ENCODE measurements around the gene CAMTA1. TPM values are rescaled to one million over a fixed set of nuclear protein-coding genes. Genes with fewer than 3 reads are reported as not detected.

The CAMTA1 gene
- total RNA-seq, 1 experiment from 2014 or later, result 85.2 TPM

DNA sequence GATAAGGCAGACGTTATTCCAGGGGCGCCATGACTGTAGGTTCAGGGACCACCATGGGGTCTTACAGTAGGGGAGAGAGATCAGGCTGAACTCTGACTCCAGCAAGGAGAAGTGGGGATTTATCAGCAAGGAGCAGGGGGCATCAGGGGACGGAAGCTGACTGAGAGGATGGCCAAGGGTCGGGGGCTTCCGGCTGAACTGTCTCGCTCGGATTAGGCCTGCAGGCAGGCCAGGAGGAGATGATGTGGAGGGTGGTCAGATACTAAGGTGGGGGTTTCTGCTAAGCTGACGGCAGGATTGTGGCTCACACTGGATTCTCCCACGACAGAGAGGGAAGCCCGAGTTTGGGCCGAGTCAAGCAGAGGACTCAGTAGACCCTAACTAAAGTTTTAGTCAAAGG is 798.9 kb downstream of the CAMTA1 start:
- Histone ChIP-seq H3K4me3 (ENCODE audit: low read depth, low read length, poor library complexity, severe bottlenecking) (no peak overlapping the region), H3K36me3 (ENCODE audit: insufficient read depth, low read length, poor library complexity, severe bottlenecking) (no peaks in the 10 kb centered on the region), H3K27ac (ENCODE audit: low read depth, low read length, poor library complexity, severe bottlenecking) (no peak overlapping the region), H3K9me3 (ENCODE audit: low read depth, low read length, poor library complexity, severe bottlenecking) (no peaks in the 10 kb centered on the region), H3K4me1 (ENCODE audit: insufficient read depth, low read length, poor library complexity, severe bottlenecking) (no peaks in the 10 kb centered on the region), H3K27me3 (replicated peaks; ENCODE audit: insufficient read depth, low read depth, low read length, poor library complexity) (no peaks in the 10 kb centered on the region)
- no peak for TF ChIP-seq CTCF (conservative IDR thresholded peaks at IDR 0.05; ENCODE audit: low read depth, low read length)
- ChIA-PET POLR2A (ENCODE audit: low non-redundant PET) (no interaction called here), CTCF (no interaction called here)
- DNase-seq (ENCODE audit: low spot score), result no peak
- intact Hi-C loops (cut with micrococcal nuclease; ENCODE audit: unreplicated experiment), result no loop called here
- no TSS peak for BruUV-seq (replicated peaks)

GRCh38 chr1:7584643-7585042 is 799.4 kb downstream of the CAMTA1 start:
- CTCF ChIA-PET, result no interaction called here

GRCh38 chr1:7585216-7585907 is 800.1 kb downstream of the CAMTA1 start:
- no peaks in the 10 kb centered on the region for H3K27me3 ChIP-seq (replicated peaks; ENCODE audit: insufficient read depth, low read depth, low read length, poor library complexity)
- no TSS peak for BruUV-seq (replicated peaks)
- CTCF ChIA-PET, result no interaction called here
- intact Hi-C loops (cut with micrococcal nuclease; ENCODE audit: unreplicated experiment), result no loop called here
- H3K36me3 ChIP-seq (ENCODE audit: insufficient read depth, low read length, poor library complexity, severe bottlenecking), result no peaks in the 10 kb centered on the region
- no peak for DNase-seq (ENCODE audit: low spot score)
- no peak for TF ChIP-seq CTCF (conservative IDR thresholded peaks at IDR 0.05; ENCODE audit: low read depth, low read length)
- TF ChIP-seq EZH2 (IDR thresholded peaks at IDR 0.05; ENCODE audit: borderline replicate concordance, low read depth, low read length, poor library complexity, severe bottlenecking), result no peak
- H3K27ac ChIP-seq (ENCODE audit: low read depth, low read length, poor library complexity, severe bottlenecking), result no peak overlapping the region
- no peaks in the 10 kb centered on the region for H3K4me1 ChIP-seq (ENCODE audit: insufficient read depth, low read length, poor library complexity, severe bottlenecking)
- POLR2A ChIA-PET (ENCODE audit: low non-redundant PET), result no interaction called here
- H3K9me3 ChIP-seq (ENCODE audit: low read depth, low read length, poor library complexity, severe bottlenecking), result no peaks in the 10 kb centered on the region
- no peak overlapping the region for H3K4me3 ChIP-seq (ENCODE audit: low read depth, low read length, poor library complexity, severe bottlenecking)

More at GRCh38 chr1:7584643-7585042, 799.4 kb downstream of the CAMTA1 start:
- H3K27me3 ChIP-seq (replicated peaks; ENCODE audit: insufficient read depth, low read depth, low read length, poor library complexity), result no peaks in the 10 kb centered on the region
- POLR2A ChIA-PET (ENCODE audit: low non-redundant PET), result no interaction called here
- intact Hi-C loops (cut with micrococcal nuclease; ENCODE audit: unreplicated experiment), result no loop called here
- no TSS peak for BruUV-seq (replicated peaks)
- no peak for DNase-seq (ENCODE audit: low spot score)
- no peaks in the 10 kb centered on the region for H3K36me3 ChIP-seq (ENCODE audit: insufficient read depth, low read length, poor library complexity, severe bottlenecking)
- H3K4me1 ChIP-seq (ENCODE audit: insufficient read depth, low read length, poor library complexity, severe bottlenecking), result no peaks in the 10 kb centered on the region
- H3K27ac ChIP-seq (ENCODE audit: low read depth, low read length, poor library complexity, severe bottlenecking), result no peak overlapping the region
- H3K9me3 ChIP-seq (ENCODE audit: low read depth, low read length, poor library complexity, severe bottlenecking), result no peaks in the 10 kb centered on the region
- TF ChIP-seq EZH2 (IDR thresholded peaks at IDR 0.05; ENCODE audit: borderline replicate concordance, low read depth, low read length, poor library complexity, severe bottlenecking) (no peak), CTCF (conservative IDR thresholded peaks at IDR 0.05; ENCODE audit: low read depth, low read length) (no peak)
- H3K4me3 ChIP-seq (ENCODE audit: low read depth, low read length, poor library complexity, severe bottlenecking), result no peak overlapping the region

All from A673 (cell line).